Keratinocyte (primary cell): ENCODE measurements around the gene RGMA.

Source experiments
- CTCF ChIP-seq, 3 experiments: IDR thresholded peaks in 1 of 3; conservative IDR thresholded peaks in 1 of 3; optimal IDR thresholded peaks in 1 of 3; 2 replicates in 2 of 3; 3 replicates in 1 of 3; pipeline versions ENCODE3 to v1.5.1; 2011; ENCODE audit warnings: low read length in 3 of 3, mild to moderate bottlenecking in 3 of 3, moderate library complexity in 2 of 3, control low read depth in 1 of 3, inconsistent platforms in 1 of 3; ENCODE audit not compliant: insufficient read depth in 2 of 3; ENCODE audit errors: extremely low read depth in 1 of 3
- EZH2 ChIP-seq: IDR thresholded peaks from one replicate; pipeline ENCODE4 v1.6.1; 2012; ENCODE audit warnings: inconsistent platforms, mild to moderate bottlenecking, low read length, moderate library complexity

- TF ChIP-seq CTCF (optimal IDR thresholded peaks at IDR 0.05 in 1 of 3, IDR thresholded peaks at IDR 0.05 in 1 of 3, conservative IDR thresholded peaks at IDR 0.05 in 1 of 3; ENCODE audit: extremely low read depth in 1 of 3, insufficient read depth in 2 of 3, low read length in 3 of 3) (no peak), EZH2 (no peak)
Observed at GRCh38 chr15:93068581-93069199, 20.3 kb downstream of the RGMA start.
